Ascending aorta (tissue), 2 donors: ENCODE results near the gene ADAMTS16. TPM values are rescaled to one million over a fixed set of nuclear protein-coding genes. Genes with fewer than 3 reads are reported as not detected.

ENCODE experiments used
- DNase-seq, 2 donors: peaks; one replicate each; pipeline ENCODE4 v3.0.0-alpha.2; 2019; ENCODE audit warnings: low spot score in 2 of 2
- H3K27ac ChIP-seq, 2 donors: fragments of 200-600 bp; sonication (generic); one replicate each; pipeline ENCODE4 v1.5.1; 2016 to 2017; ENCODE audit warnings: mild to moderate bottlenecking in 1 of 2
- H3K27me3 ChIP-seq: fragments of 200-600 bp; sonication (generic); one replicate; pipeline ENCODE4 v1.5.1; 2017
- H3K36me3 ChIP-seq, 2 donors: fragments of 200-600 bp; sonication (generic); one replicate each; pipeline ENCODE4 v1.5.1; 2016
- H3K4me1 ChIP-seq, 2 donors: fragments of 200-600 bp; sonication (generic); one replicate each; pipeline ENCODE4 v1.5.1; 2016 to 2017; ENCODE audit warnings: mild to moderate bottlenecking in 1 of 2
- H3K4me3 ChIP-seq, 2 donors: fragments of 200-600 bp; sonication (generic); one replicate each; pipeline ENCODE4 v1.5.1; 2016 to 2017; ENCODE audit warnings: mild to moderate bottlenecking in 1 of 2
- H3K9me3 ChIP-seq, 2 donors: fragments of 200-600 bp; sonication (generic); one replicate each; pipeline ENCODE4 v1.5.1; 2016
- CTCF ChIP-seq, 3 experiments: fragments of 200-600 bp in 2 of 3; fragments of 450-650 bp in 1 of 3; sonication (generic) in 2 of 3; IDR thresholded peaks; one replicate each; pipeline ENCODE4 v1.5.1; 2016 to 2019; ENCODE audit warnings: antibody characterized with exemption in 3 of 3, mild to moderate bottlenecking in 1 of 3, moderate library complexity in 1 of 3
- intact Hi-C: fragments of 100-400 bp; cut with DNase I; formaldehyde crosslinking; loops from one replicate; pipeline ENCODE4 v1.15.1; 2023
- total RNA-seq: library from RNA; depleted of rRNA; stranded (reverse); fragments of >200 nt; gene quantifications from one replicate; pipeline ENCODE4 v1.1.0, GENCODE V29; 2016

ADAMTS16 gene
- total RNA-seq, 1 donor from 2014 or later: 1.6 TPM

DNA sequence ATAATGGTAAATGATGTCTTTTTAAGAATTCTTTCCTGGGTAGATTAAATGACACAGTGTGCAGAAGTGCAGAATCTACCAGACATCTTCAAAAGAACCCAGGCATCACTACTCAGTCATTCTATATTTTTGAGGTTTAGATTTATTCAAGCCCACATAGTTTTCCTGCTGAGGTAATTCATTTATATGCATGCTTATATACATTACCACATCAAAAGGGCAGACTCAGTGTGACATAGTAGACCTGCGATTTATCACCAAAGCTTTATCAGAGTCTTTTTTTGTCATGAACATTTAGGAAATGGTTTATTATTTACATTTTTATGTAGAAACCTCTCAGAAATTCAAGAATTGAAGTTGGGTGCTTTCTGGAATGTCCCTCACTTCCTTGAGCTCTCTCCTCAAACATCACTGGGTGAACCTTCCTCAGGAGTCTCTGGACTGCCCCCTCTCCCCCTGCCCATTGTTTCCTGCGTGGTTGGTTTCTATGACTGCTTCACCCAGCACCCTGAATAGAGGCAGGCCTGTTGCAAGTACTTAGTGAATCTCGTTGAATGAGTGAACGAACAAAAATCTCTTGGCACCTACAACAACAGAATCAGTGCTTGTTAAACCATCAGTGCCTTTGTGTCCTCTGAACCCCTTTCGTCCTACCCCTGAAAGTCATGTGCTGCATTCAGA is 42.5 kb downstream of the ADAMTS16 start:
- Histone ChIP-seq H3K36me3 (no peaks in the 10 kb centered on the region), H3K4me3 (no peak overlapping the region), H3K9me3 (no peaks in the 10 kb centered on the region), H3K4me1 (no peaks in the 10 kb centered on the region), H3K27me3 (no peaks in the 10 kb centered on the region), H3K27ac (no peak overlapping the region)
- intact Hi-C loops: no loop called here
- no peak for TF ChIP-seq CTCF (IDR thresholded peaks at IDR 0.05)
- no peak for DNase-seq

GRCh38 chr5:5183189-5183699 is 43.1 kb downstream of the ADAMTS16 start:
- Histone ChIP-seq H3K36me3 (no peaks in the 10 kb centered on the region), H3K27ac (no peak overlapping the region), H3K9me3 (no peaks in the 10 kb centered on the region), H3K4me3 (no peak overlapping the region), H3K4me1 (no peaks in the 10 kb centered on the region), H3K27me3 (no peaks in the 10 kb centered on the region)
- intact Hi-C loops: no loop called here
- TF ChIP-seq CTCF (IDR thresholded peaks at IDR 0.05): no peak
- DNase-seq: no peak

DNA sequence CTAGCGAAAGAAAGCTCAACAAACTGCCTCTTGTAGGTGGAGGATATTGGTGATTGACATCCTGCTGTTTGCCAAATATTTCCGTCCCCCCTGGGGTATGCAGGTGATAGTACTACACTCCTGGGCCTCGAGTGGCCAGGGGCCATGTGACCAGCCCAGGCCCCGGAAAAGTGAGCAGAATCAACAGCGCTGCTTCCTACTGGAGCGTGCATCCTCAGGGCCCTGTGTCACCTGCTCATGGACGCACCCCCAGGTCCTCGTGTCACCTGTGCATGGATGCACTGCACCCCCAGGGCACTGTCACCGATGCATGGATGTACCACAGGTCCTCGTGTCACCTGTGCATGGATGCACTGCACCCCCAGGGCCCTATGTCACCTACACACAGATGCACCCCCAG is 43.8 kb downstream of the ADAMTS16 start:
- H3K27me3 ChIP-seq: no peaks in the 10 kb centered on the region
- intact Hi-C loops: no loop called here
- no peaks in the 10 kb centered on the region for H3K9me3 ChIP-seq
- H3K27ac ChIP-seq: no peak overlapping the region
- H3K4me1 ChIP-seq: no peaks in the 10 kb centered on the region
- no peak for TF ChIP-seq CTCF (IDR thresholded peaks at IDR 0.05)
- H3K4me3 ChIP-seq: no peak overlapping the region
- H3K36me3 ChIP-seq: no peaks in the 10 kb centered on the region
- DNase-seq: no peak

GRCh38 chr5:5188376-5189050 is 48.4 kb downstream of the ADAMTS16 start:
- intact Hi-C loops: no loop called here
- no peaks in the 10 kb centered on the region for H3K27me3 ChIP-seq
- H3K4me3 ChIP-seq: no peak overlapping the region
- no peak overlapping the region for H3K27ac ChIP-seq
- H3K9me3 ChIP-seq: no peaks in the 10 kb centered on the region
- no peak for TF ChIP-seq CTCF (IDR thresholded peaks at IDR 0.05)
- no peaks in the 10 kb centered on the region for H3K36me3 ChIP-seq
- H3K4me1 ChIP-seq: no peaks in the 10 kb centered on the region
- no peak for DNase-seq

DNA sequence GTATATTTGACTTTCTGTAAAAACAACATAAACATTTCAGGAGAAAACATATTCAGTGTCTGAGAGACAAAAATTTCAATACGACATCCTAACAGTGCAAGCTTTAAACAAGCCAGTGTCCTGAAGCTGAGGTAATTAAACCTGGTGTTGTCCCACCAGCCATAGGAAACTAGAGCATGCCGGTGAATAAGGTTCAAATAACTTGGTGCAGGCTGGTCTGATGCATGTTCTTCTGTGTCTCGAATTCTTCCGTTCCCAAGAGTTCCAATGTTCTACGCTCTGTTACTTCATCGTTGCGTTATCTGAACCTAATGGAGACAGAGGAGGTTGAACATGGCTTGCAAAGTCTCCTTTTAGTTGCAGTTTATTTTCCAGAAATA is 48.9 kb downstream of the ADAMTS16 start:
- DNase-seq: no peak
- no peak for TF ChIP-seq CTCF (IDR thresholded peaks at IDR 0.05)
- Histone ChIP-seq H3K4me1 (no peaks in the 10 kb centered on the region), H3K9me3 (no peaks in the 10 kb centered on the region), H3K36me3 (no peaks in the 10 kb centered on the region), H3K4me3 (no peak overlapping the region), H3K27me3 (no peaks in the 10 kb centered on the region), H3K27ac (no peak overlapping the region)
- intact Hi-C loops: no loop called here
